ENCODE measurements around the gene CRACR2B.

The CRACR2B gene

GRCh38 chr11:827897-828192 is at the start of gene CRACR2B:
CRACR2B (plus strand) TSS chr11:827919; CDS start chr11:828608, 689 bp downstream.
- Histone ChIP-seq H3K36me3 (peaks cover 21% of the 10 kb centered on the region), H3K9me3 (ENCODE audit: severe bottlenecking) (no peaks in the 10 kb centered on the region), H3K4me3 (ENCODE audit: low read depth, low read length) (peak within 1 kb of the TSS; percentile 61), H3K27me3 (ENCODE audit: insufficient read depth, low read depth, severe bottlenecking) (no peaks in the 10 kb centered on the region), H3K27ac (peak within 1 kb of the TSS; percentile 97)
- no peak for DNase-seq
- TF ChIP-seq CTCF (IDR thresholded peaks at IDR 0.05; ENCODE audit: low read depth, low read length), result no peak

- no peaks in the 10 kb centered on the region for H3K27me3 ChIP-seq (ENCODE audit: insufficient read depth, low read depth, severe bottlenecking)
- H3K9me3 ChIP-seq (ENCODE audit: severe bottlenecking), result no peaks in the 10 kb centered on the region
- H3K27ac ChIP-seq, result no peak overlapping the region
- DNase-seq, result no peak
- peaks cover 9% of the 10 kb centered on the region for H3K36me3 ChIP-seq
- no peak overlapping the region for H3K4me3 ChIP-seq (ENCODE audit: low read depth, low read length)
- 0 out of 2 replicates have a peak, but pooled peaks have one; percentile 17 for TF ChIP-seq CTCF (IDR thresholded peaks at IDR 0.05; ENCODE audit: low read depth, low read length)
Observed at GRCh38 chr11:778976-779954, 48.5 kb upstream of the CRACR2B start.

GRCh38 chr11:779955-780532 is 47.7 kb upstream of the CRACR2B start:
- Histone ChIP-seq H3K27me3 (ENCODE audit: insufficient read depth, low read depth, severe bottlenecking) (no peaks in the 10 kb centered on the region), H3K36me3 (peaks cover 5% of the 10 kb centered on the region), H3K27ac (no peak overlapping the region), H3K9me3 (ENCODE audit: severe bottlenecking) (no peaks in the 10 kb centered on the region), H3K4me3 (ENCODE audit: low read depth, low read length) (no peak overlapping the region)
- DNase-seq, result no peak
- no peak for TF ChIP-seq CTCF (IDR thresholded peaks at IDR 0.05; ENCODE audit: low read depth, low read length)

- Histone ChIP-seq H3K36me3 (peaks cover 5% of the 10 kb centered on the region), H3K9me3 (ENCODE audit: severe bottlenecking) (no peaks in the 10 kb centered on the region), H3K27me3 (ENCODE audit: insufficient read depth, low read depth, severe bottlenecking) (no peaks in the 10 kb centered on the region), H3K4me3 (ENCODE audit: low read depth, low read length) (no peak overlapping the region), H3K27ac (peak overlapping the region; percentile 44; the same call in 1 of the 2 replicates)
- DNase-seq, result no peak
- TF ChIP-seq CTCF (IDR thresholded peaks at IDR 0.05; ENCODE audit: low read depth, low read length), result no peak
Observed at GRCh38 chr11:782264-783174, 45.2 kb upstream of the CRACR2B start.

GRCh38 chr11:783581-784015 is 44.1 kb upstream of the CRACR2B start:
- TF ChIP-seq CTCF (IDR thresholded peaks at IDR 0.05; ENCODE audit: low read depth, low read length), result peak; percentile 98
- Histone ChIP-seq H3K27me3 (ENCODE audit: insufficient read depth, low read depth, severe bottlenecking) (no peaks in the 10 kb centered on the region), H3K36me3 (peaks cover 5% of the 10 kb centered on the region), H3K9me3 (ENCODE audit: severe bottlenecking) (no peaks in the 10 kb centered on the region), H3K4me3 (ENCODE audit: low read depth, low read length) (no peak overlapping the region), H3K27ac (peak overlapping the region; percentile 44)
- peak; percentile 95 for DNase-seq

Measured in WERI-Rb-1 (cell line).